ENCODE measurements around the gene DOCK3.
"Not testable (repeated sequence)": the region's sequence is repeated elsewhere in the genome, so short reads cannot be mapped to it uniquely, and the experiment has no call there.

Gene DOCK3

DNA sequence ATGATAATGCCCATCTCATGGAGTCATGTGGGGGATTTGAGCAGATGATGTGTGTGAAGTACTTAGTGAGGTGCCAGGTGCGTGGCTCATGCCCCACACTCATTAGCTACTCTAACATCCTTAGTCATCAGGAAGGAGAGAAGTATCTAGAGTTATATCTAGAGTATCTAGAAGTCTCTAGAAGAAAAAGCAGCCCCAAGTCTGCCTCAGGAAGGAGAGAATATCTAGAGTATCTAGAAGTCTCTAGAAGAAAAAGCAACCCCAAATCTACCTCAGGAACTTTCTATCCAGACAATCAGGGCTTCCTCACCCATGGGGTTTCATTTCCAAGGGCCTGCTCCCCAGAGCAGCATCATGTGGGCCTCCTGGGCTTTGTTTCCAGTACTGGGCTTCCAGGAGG is 24.7 kb upstream of the DOCK3 start:
- DNase-seq (ENCODE audit: low spot score), result no peak

GRCh38 chr3:50651445-50651844 is 23.3 kb upstream of the DOCK3 start:
- DNase-seq (ENCODE audit: low spot score), result no peak

DNA sequence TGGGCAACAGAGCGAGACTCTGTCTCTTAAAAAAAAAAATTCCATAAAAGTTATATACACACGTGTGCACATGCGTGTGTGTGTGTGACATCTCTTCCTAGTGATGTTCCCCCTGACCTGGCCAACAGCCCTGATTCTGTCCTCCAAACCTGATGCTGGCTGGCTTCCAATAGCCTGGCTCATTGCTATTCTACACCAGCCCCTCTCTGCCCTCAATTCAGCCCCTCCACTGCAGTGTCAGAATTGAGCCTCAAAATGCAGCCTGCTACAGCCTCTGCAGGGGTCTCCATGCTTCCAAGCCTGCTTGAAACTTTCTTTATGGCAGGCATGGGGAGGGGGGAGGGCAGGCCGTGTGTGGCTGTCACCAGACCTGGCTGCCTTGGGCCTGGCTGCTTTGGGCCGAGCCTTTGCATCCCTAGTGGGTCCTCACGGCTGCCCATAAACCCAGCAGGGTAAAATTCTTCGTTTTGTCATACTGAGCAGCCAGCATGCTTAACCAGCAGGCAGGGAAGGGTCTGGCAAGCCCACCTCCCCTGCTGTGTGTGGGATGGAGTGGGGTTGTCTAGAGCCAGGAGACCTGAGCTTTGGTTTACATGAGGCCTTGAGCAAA is 22.7 kb upstream of the DOCK3 start:
- no peak for DNase-seq (ENCODE audit: low spot score)

DNA sequence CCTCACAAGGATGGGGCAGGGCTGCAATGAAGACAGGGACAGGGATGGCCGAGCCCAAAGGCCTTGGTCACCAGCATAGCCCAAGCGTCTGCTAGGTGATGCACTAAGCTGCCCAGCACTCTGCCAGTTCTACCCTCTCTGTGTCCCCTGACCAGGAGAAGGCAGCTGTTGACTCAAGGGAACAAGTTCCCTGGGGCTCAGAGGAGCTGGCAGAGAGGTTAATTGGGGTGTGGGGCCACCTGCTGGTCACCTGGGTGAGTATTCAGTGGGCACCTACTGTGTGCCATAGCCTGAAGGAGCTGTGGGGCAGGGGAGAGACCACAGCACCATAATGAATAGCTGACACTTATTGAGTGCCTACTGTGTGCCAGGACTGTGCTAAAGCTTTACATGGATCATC is 22.0 kb upstream of the DOCK3 start:
- no peak for DNase-seq (ENCODE audit: low spot score)

GRCh38 chr3:50653937-50654595 is 20.7 kb upstream of the DOCK3 start:
- DNase-seq (ENCODE audit: low spot score), result no peak

- no peak for DNase-seq (ENCODE audit: low spot score)
Observed at GRCh38 chr3:50655009-50655830, 19.5 kb upstream of the DOCK3 start.

- no peak for DNase-seq (ENCODE audit: low spot score)
Observed at GRCh38 chr3:50656417-50657195, 18.1 kb upstream of the DOCK3 start.

- no peak for DNase-seq (ENCODE audit: low spot score)
Observed at GRCh38 chr3:50657407-50657806, 17.3 kb upstream of the DOCK3 start.

DNA sequence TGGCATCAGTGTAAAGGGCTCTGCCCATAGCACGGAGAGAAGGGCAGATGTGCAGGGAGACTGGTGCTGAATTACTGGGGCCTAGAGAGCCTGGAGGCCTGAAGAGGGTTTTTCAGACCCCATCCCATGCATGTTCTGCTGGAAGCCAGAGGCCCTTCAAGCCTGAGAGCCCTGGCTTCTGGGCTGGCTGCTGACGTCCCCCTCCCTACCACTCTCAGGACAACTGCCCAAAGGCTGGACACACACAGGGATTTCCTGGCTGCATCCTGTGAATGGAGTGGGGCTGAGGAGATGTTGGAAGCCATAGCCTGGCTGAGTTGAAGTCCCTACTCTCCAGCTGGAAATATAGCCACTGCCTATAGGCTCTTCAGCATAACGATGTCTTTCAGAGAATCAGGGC is 16.9 kb upstream of the DOCK3 start:
- DNase-seq (ENCODE audit: low spot score), result no peak

GRCh38 chr3:50658416-50658815 is 16.3 kb upstream of the DOCK3 start:
- DNase-seq (ENCODE audit: low spot score), result no peak

DNA sequence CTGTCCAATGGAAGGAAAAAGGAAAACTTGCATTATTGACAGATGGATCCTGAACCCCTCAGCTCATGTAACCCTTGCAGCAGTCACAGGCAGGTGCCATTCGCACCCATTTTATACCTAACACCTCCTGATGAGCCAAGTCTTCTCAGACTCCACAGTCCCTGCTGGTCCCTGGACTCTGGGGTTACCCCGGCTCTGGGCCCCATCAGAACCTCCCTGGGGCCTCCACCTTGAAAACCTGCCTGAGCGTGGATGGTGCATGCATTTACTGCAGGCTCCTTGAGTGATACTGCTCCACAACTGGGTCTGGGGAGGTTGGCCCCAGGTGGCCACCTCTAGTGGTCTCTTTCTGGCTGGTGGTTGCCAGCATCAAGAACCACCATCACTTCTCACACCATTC is 15.9 kb upstream of the DOCK3 start:
- no peak for DNase-seq (ENCODE audit: low spot score)

- DNase-seq (ENCODE audit: low spot score), result no peak
Observed at GRCh38 chr3:50660386-50660785, 14.3 kb upstream of the DOCK3 start.

GRCh38 chr3:50661321-50661837 is 13.3 kb upstream of the DOCK3 start:
- no peak for DNase-seq (ENCODE audit: low spot score)

DNA sequence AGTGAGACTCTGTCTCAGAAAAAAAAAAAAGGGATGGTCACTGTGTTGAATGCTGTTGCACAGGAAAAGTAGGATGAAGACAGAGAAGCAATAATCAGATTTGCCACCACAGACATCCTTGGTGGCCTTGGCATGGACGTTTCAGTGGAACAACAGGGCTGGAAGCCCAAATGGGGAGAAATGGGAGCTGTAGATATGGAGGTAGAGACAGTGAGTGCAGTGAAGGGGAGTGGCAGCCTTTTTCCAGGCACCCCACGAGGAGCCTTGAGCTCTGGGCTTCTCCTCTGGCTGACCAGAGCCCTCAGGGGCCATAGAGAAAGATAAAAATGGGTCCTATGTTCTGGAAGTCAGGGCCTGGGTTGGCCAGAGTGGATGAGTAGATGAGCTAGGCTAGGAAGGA is 12.3 kb upstream of the DOCK3 start:
- DNase-seq (ENCODE audit: low spot score), result no peak

GRCh38 chr3:50665081-50665840 is 9.5 kb upstream of the DOCK3 start:
- DNase-seq (ENCODE audit: low spot score), result no peak

DNA sequence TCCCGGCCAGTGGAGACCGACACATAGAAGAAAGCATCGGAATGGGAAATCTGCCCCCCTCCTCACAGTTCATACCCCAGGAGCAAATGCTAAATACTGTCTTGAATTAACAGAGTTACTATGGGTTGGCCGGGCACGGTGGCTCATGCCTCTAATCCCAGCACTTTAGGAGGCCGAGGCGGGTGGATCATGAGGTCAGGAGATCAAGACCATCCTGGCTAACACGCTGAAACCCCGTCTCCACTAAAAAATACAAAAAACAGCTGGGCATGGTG is 8.9 kb upstream of the DOCK3 start:
- not testable (repeated sequence) for DNase-seq (ENCODE audit: low spot score)

- peak; percentile 51 for DNase-seq (ENCODE audit: low spot score)
Observed at GRCh38 chr3:50666837-50667236, 7.9 kb upstream of the DOCK3 start.

DNA sequence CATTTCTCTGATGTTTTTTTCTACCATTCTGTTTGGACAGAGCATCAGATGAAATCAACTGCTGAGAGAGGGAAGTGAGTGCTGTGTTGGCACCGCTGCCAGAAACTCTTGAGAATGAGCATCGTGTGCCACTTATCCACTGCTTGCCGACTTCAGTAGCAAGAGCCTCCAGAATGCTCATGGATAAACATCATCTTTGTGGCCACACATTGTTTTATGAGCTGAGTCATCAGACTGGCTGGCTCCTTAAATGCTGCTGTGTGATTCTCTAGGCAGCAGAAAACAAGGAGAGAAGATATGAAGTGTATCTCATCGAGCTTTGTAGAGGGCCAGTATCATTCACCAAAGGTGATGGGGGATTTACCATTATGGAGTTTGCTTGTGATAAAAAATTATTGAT is 3.4 kb upstream of the DOCK3 start:
- no peak for DNase-seq (ENCODE audit: low spot score)

- no peak for DNase-seq (ENCODE audit: low spot score)
Observed at GRCh38 chr3:50672656-50673055, 2.1 kb upstream of the DOCK3 start.

- no peak for DNase-seq (ENCODE audit: low spot score)
Observed at GRCh38 chr3:50673931-50674330, 796 bp upstream of the DOCK3 start.

DNA sequence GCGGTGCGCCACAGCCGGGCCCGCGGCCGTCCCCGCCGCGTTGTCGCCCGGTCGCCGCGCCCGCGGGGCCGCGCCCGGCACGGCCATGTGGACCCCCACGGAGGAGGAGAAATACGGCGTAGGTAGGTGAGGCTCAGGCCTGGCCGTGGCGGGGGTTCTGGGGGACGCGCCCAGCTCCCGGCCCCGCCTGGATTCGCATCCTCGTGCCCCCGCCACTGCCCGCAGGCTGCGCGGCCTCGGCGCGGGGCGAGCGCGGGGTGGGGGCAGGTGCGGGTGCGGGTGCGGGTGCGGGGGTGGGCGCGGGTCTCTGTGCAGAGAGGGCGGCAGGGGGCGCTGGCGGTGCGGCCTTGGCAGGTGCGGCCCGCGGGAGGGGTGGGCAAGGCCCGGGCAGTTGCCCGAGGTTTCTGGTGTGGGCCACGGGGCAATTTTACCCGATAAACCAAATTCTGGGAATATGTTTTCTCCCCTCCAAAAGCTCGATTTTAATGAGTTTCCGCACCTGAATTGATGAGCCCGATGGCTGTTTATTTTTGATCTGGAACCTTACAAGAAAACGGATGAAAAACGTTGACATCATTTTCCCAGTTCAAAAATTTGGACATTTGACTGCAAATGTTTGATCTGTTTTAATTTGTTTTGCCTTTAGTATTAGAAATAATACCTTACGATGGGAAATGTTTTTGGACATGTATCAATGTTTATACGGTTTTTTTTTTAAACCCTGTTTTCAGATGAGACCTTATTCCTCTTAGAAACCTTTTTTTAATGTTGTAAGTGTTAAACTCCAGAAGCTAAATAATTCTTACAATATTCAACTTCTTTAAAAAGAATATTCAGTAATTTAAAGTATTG is 678 bp downstream of the DOCK3 start:
- peak; percentile 68 for DNase-seq (ENCODE audit: low spot score)

Data from putamen (tissue), 1 donor.